ENCODE measurements around the gene ITGAV.

The ITGAV gene

GRCh38 chr2:186594001-186594722 is 4.3 kb downstream of the ITGAV start:
- TF ChIP-seq TAF1 (IDR thresholded peaks at IDR 0.05; ENCODE audit: borderline replicate concordance, insufficient read depth, low read length) (no peak), SIN3A (IDR thresholded peaks at IDR 0.05; ENCODE audit: borderline replicate concordance, insufficient read depth, low read length) (no peak), POLR2AphosphoS5 (IDR thresholded peaks at IDR 0.05; ENCODE audit: low read depth, low read length) (no peak), FOXP2 (optimal IDR thresholded peaks at IDR 0.05; ENCODE audit: borderline replicate concordance, extremely low read depth, extremely low read length, insufficient read depth) (no peak), REST (IDR thresholded peaks at IDR 0.05; ENCODE audit: insufficient read depth in 1 of 2, low read depth in 2 of 2, low read length in 2 of 2) (no peak)

GRCh38 chr2:186595219-186595618 is 5.4 kb downstream of the ITGAV start:
- TF ChIP-seq TAF1 (IDR thresholded peaks at IDR 0.05; ENCODE audit: borderline replicate concordance, insufficient read depth, low read length) (no peak), REST (IDR thresholded peaks at IDR 0.05; ENCODE audit: insufficient read depth in 1 of 2, low read depth in 2 of 2, low read length in 2 of 2) (no peak), FOXP2 (optimal IDR thresholded peaks at IDR 0.05; ENCODE audit: borderline replicate concordance, extremely low read depth, extremely low read length, insufficient read depth) (no peak), SIN3A (IDR thresholded peaks at IDR 0.05; ENCODE audit: borderline replicate concordance, insufficient read depth, low read length) (no peak), POLR2AphosphoS5 (IDR thresholded peaks at IDR 0.05; ENCODE audit: low read depth, low read length) (no peak)

GRCh38 chr2:186599186-186599778 is 9.4 kb downstream of the ITGAV start:
- TF ChIP-seq SIN3A (IDR thresholded peaks at IDR 0.05; ENCODE audit: borderline replicate concordance, insufficient read depth, low read length) = no peak
- no peak for TF ChIP-seq TAF1 (IDR thresholded peaks at IDR 0.05; ENCODE audit: borderline replicate concordance, insufficient read depth, low read length)
- TF ChIP-seq REST (IDR thresholded peaks at IDR 0.05; ENCODE audit: insufficient read depth in 1 of 2, low read depth in 2 of 2, low read length in 2 of 2) = no peak
- no peak for TF ChIP-seq FOXP2 (optimal IDR thresholded peaks at IDR 0.05; ENCODE audit: borderline replicate concordance, extremely low read depth, extremely low read length, insufficient read depth)
- TF ChIP-seq POLR2AphosphoS5 (IDR thresholded peaks at IDR 0.05; ENCODE audit: low read depth, low read length) = no peak

- TF ChIP-seq SIN3A (IDR thresholded peaks at IDR 0.05; ENCODE audit: borderline replicate concordance, insufficient read depth, low read length) (no peak), REST (IDR thresholded peaks at IDR 0.05; ENCODE audit: insufficient read depth in 1 of 2, low read depth in 2 of 2, low read length in 2 of 2) (no peak), TAF1 (IDR thresholded peaks at IDR 0.05; ENCODE audit: borderline replicate concordance, insufficient read depth, low read length) (no peak), POLR2AphosphoS5 (IDR thresholded peaks at IDR 0.05; ENCODE audit: low read depth, low read length) (no peak), FOXP2 (optimal IDR thresholded peaks at IDR 0.05; ENCODE audit: borderline replicate concordance, extremely low read depth, extremely low read length, insufficient read depth) (no peak)
These were observed 13.4 kb downstream of the ITGAV start for GRCh38 chr2:186603286-186603685.

All from PFSK-1 (cell line).